G401 (cell line): ENCODE data around the gene SCUBE3. TPM values are rescaled to one million over a fixed set of nuclear protein-coding genes. Genes with fewer than 3 reads are reported as not detected.

Experiments
- DNase-seq: peaks from one replicate; pipeline ENCODE4 v3.0.0-alpha.2; 2015; ENCODE audit warnings: low spot score
- in situ Hi-C: cut with HindIII; loops from 2 replicates; pipeline ENCODE4 v1.10.0; 2016; ENCODE audit warnings: low sequenced_read_pairs, mixed read lengths
- total RNA-seq: library from RNA; depleted of rRNA; stranded (reverse); fragments of >200 nt; shearing (Covaris generic); gene quantifications from 2 replicates; pipeline ENCODE4 v1.2.3, GENCODE V29; 2014; rRNA removed

The SCUBE3 gene
- total RNA-seq, 1 experiment from 2014 or later: 0.24 TPM

- DNase-seq: no peak
- in situ Hi-C loops: no loop called here
Measured at GRCh38 chr6:35293681-35294080, 79.9 kb downstream of the SCUBE3 start.

- DNase-seq: peak; percentile 75
- in situ Hi-C loops: no loop called here
Measured at GRCh38 chr6:35294308-35294945, 80.7 kb downstream of the SCUBE3 start.

GRCh38 chr6:35295036-35295435 lies 81.3 kb downstream of the SCUBE3 start:
- in situ Hi-C loops: no loop called here
- no peak for DNase-seq

- in situ Hi-C loops: no loop called here
- peak; percentile 58 for DNase-seq
Measured at GRCh38 chr6:35295521-35296315, 82.0 kb downstream of the SCUBE3 start.

GRCh38 chr6:35296931-35297600 lies 83.3 kb downstream of the SCUBE3 start:
- DNase-seq: no peak
- in situ Hi-C loops: no loop called here

- peak; percentile 61 for DNase-seq
- in situ Hi-C loops: no loop called here
Measured at GRCh38 chr6:35297601-35298481, 84.1 kb downstream of the SCUBE3 start, which contains the start of gene DEF6. Gene DEF6, plus strand, starts transcription at chr6:35297818. Its CDS starts 39 bp downstream, at chr6:35297857.

- no peak for DNase-seq
- in situ Hi-C loops: no loop called here
Measured at GRCh38 chr6:35298625-35299140, 84.9 kb downstream of the SCUBE3 start.

GRCh38 chr6:35299674-35300073 lies 85.9 kb downstream of the SCUBE3 start:
- DNase-seq: no peak
- in situ Hi-C loops: no loop called here

- DNase-seq: no peak
- in situ Hi-C loops: no loop called here
Measured at GRCh38 chr6:35300848-35301247, 87.1 kb downstream of the SCUBE3 start.

Other genes starting within 250 kb of the SCUBE3 start
- gene TCP11, start 72.6 kb upstream of the SCUBE3 start, total RNA-seq: not detected in 2 replicates
- gene ZNF76, start 45.8 kb downstream of the SCUBE3 start, total RNA-seq: 18.6 and 26.0 TPM in 2 replicates
- gene DEF6, start 83.9 kb downstream of the SCUBE3 start, total RNA-seq: 11.3 and 12.6 TPM in 2 replicates
- gene PPARD, start 128.6 kb downstream of the SCUBE3 start, total RNA-seq: 2.8 and 4.2 TPM in 2 replicates
- gene FANCE, start 238.4 kb downstream of the SCUBE3 start, total RNA-seq: 21.0 and 22.2 TPM in 2 replicates